K562 (cell line): ENCODE measurements around the gene MEX3C.

Source experiments
- CBX2 ChIP-seq: fragments of 200-600 bp; sonication (generic); IDR thresholded peaks from one replicate; pipeline ENCODE4 v1.6.1; 2012; ENCODE audit warnings: mild to moderate bottlenecking, low read length, inconsistent platforms; ENCODE audit not compliant: insufficient read depth, poor library complexity, severe bottlenecking
- ERF ChIP-seq: fragments of 450-650 bp; formaldehyde crosslinking; IDR thresholded peaks from 2 replicates; pipeline ENCODE4 v1.4.0; 2020; ENCODE audit warnings: mild to moderate bottlenecking, mixed read lengths
- JUN ChIP-seq, 2 experiments: sonication (generic) in 1 of 2; formaldehyde crosslinking in 1 of 2; IDR thresholded peaks; 2 replicates each; pipeline versions ENCODE4 v1.6.1 to v1.8.0; 2012 to 2022; ENCODE audit warnings: borderline replicate concordance in 2 of 2, mild to moderate bottlenecking in 2 of 2, improper control_type of control experiment in 1 of 2, low read depth in 1 of 2, low read length in 1 of 2, missing genetic modification reagents in 1 of 2
- MAFK ChIP-seq: IDR thresholded peaks from 2 replicates; pipeline ENCODE4 v1.6.1; 2011; ENCODE audit warnings: low read length, improper control_type of control experiment
- NFRKB ChIP-seq: fragments of 450-650 bp; IDR thresholded peaks from 2 replicates; pipeline ENCODE4 v1.6.1; 2016; ENCODE audit warnings: low read depth
- RCOR1 ChIP-seq, 2 experiments: IDR thresholded peaks; 2 replicates each; pipeline ENCODE4 v1.6.1; 2012; ENCODE audit warnings: low read depth in 2 of 2, low read length in 2 of 2, borderline replicate concordance in 1 of 2, improper control_type of control experiment in 1 of 2
- SRF ChIP-seq, 2 experiments: fragments of 250-450, 450-650 bp in 1 of 2; sonication (Bioruptor Pico) in 1 of 2; sonication (generic) in 1 of 2; formaldehyde crosslinking; IDR thresholded peaks; 2 replicates each; pipeline versions ENCODE4 v1.5.0 to v1.5.1; 2020 to 2022; ENCODE audit warnings: mild to moderate bottlenecking in 1 of 2, missing genetic modification reagents in 1 of 2
- ZFX ChIP-seq: sonication (generic); formaldehyde crosslinking; IDR thresholded peaks from 2 replicates; pipeline ENCODE4 v1.8.0; 2022; ENCODE audit warnings: mild to moderate bottlenecking, missing genetic modification reagents, moderate library complexity
- ZNF766 ChIP-seq: fragments of 200-800 bp; sonication (Bioruptor generic); conservative IDR thresholded peaks from 2 replicates; pipeline ENCODE4 v1.6.1; 2016; ENCODE audit warnings: missing genetic modification characterization, missing compliant biosample characterization
- TF ChIP-seq, protein P1 (sequence below), 3 experiments: IDR thresholded peaks in 2 of 3; conservative IDR thresholded peaks in 1 of 3; 2 replicates each; pipeline ENCODE4 v1.5.1; 2011 to 2012; ENCODE audit warnings: low read length in 3 of 3, mild to moderate bottlenecking in 3 of 3, control low read depth in 2 of 3, improper control_type of control experiment in 1 of 3, inconsistent platforms in 1 of 3, low read depth in 1 of 3, mixed read lengths in 1 of 3, moderate library complexity in 1 of 3; ENCODE audit not compliant: insufficient read depth in 2 of 3

DNA sequence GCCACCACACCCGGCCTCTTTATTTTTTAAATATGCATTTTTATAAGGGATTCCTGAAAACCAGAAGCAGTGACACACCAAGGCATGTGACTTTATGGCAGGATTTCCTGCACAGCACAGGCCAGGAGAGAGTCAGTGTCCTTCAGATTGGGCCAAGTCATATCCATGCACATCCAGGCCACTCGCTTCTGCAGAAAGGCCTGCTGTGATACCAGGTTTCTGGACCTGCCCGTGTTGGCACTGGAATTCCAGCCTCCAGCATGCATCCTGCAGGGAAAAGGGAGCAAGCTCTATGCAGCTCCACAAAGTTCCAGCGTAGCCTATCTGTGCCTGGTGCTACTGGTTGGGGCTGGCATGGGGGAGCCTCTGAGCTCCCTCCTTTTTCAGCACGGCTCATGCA, 36.8 kb downstream of the MEX3C start:
- TF ChIP-seq, protein P1, sequence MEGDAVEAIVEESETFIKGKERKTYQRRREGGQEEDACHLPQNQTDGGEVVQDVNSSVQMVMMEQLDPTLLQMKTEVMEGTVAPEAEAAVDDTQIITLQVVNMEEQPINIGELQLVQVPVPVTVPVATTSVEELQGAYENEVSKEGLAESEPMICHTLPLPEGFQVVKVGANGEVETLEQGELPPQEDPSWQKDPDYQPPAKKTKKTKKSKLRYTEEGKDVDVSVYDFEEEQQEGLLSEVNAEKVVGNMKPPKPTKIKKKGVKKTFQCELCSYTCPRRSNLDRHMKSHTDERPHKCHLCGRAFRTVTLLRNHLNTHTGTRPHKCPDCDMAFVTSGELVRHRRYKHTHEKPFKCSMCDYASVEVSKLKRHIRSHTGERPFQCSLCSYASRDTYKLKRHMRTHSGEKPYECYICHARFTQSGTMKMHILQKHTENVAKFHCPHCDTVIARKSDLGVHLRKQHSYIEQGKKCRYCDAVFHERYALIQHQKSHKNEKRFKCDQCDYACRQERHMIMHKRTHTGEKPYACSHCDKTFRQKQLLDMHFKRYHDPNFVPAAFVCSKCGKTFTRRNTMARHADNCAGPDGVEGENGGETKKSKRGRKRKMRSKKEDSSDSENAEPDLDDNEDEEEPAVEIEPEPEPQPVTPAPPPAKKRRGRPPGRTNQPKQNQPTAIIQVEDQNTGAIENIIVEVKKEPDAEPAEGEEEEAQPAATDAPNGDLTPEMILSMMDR (IDR thresholded peaks at IDR 0.05 in 2 of 3, conservative IDR thresholded peaks at IDR 0.05 in 1 of 3; ENCODE audit: insufficient read depth in 2 of 3, low read depth in 1 of 3, low read length in 3 of 3), result no peak
- TF ChIP-seq ZFX (CRISPR knock-in tag), result no peak
- TF ChIP-seq RCOR1 (IDR thresholded peaks at IDR 0.05; ENCODE audit: borderline replicate concordance in 1 of 2, low read depth in 2 of 2, low read length in 2 of 2), result no peak
- no peak for TF ChIP-seq ZNF766 (CRISPR knock-in tag)
- no peak for TF ChIP-seq MAFK
- no peak for TF ChIP-seq NFRKB
- no peak for TF ChIP-seq CBX2
- no peak for TF ChIP-seq ERF (CRISPR knock-in tag)
- no peak for TF ChIP-seq JUN (IDR thresholded peaks at IDR 0.05; ENCODE audit: borderline replicate concordance, low read depth, low read length)
- no peak for TF ChIP-seq JUN (CRISPR knock-in tag; IDR thresholded peaks at IDR 0.05; ENCODE audit: borderline replicate concordance)
- no peak for TF ChIP-seq SRF (CRISPR knock-in tag; IDR thresholded peaks at IDR 0.05)
